C4-2B (cell line): ENCODE results near the gene PDE4D.

Experiments used
- CTCF ChIP-seq: fragments of 450-650 bp; conservative IDR thresholded peaks from 2 replicates; pipeline ENCODE4 v1.5.1; 2017; ENCODE audit warnings: mild to moderate bottlenecking
- ZFX ChIP-seq: fragments of 450-650 bp; IDR thresholded peaks from 2 replicates; pipeline ENCODE4 v1.6.1; 2017

DNA sequence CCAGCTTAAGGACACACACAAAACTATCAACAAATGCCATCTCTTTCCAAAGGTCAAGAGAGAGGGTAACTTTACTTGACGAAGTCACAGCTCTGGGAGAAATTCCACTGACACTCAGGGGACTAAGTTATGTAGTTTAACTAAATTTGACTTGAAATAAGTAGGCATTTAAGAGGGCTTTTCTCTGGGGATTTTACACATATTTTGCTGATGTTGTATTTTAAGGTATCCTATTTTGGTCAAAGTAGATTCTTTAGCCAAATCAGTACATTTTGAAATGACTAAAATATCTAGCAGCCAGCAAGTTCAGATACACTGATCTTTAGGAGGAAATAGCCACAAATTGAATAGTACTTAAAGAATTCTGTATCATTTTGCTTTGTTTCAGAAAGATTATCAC, 652.0 kb downstream of the PDE4D start:
- TF ChIP-seq CTCF (no peak), ZFX (no peak)
